HG03432 (cell line): ENCODE measurements around the gene TNNI3.
"Not testable (repeated sequence)": the region's sequence is repeated elsewhere in the genome, so short reads cannot be mapped to it uniquely, and the experiment has no call there.

Experiments used
- ATAC-seq: cut with Tn5 transposase; IDR thresholded peaks from one replicate; pipeline ENCODE4 v1.9.1; 2021; ENCODE audit warnings: mild to moderate bottlenecking, moderate library complexity; ENCODE audit not compliant: unreplicated experiment

The TNNI3 gene

GRCh38 chr19:55157064-55157908, at the start of gene TNNI3:
Gene TNNI3, minus strand, starts transcription at chr19:55157732. Its CDS starts 143 bp downstream, at chr19:55157589.
- ATAC-seq = no peak

- no peak for ATAC-seq
These were observed 49.4 kb upstream of the TNNI3 start for GRCh38 chr19:55206664-55207500.

GRCh38 chr19:55202199-55202598, 44.7 kb upstream of the TNNI3 start:
- not testable (repeated sequence) for ATAC-seq

- ATAC-seq = no peak
These were observed 42.2 kb upstream of the TNNI3 start for GRCh38 chr19:55199620-55200204.

- no peak for ATAC-seq
These were observed 41.1 kb upstream of the TNNI3 start for GRCh38 chr19:55198651-55199050.

GRCh38 chr19:55197528-55197927, 40.0 kb upstream of the TNNI3 start:
- ATAC-seq = no peak

GRCh38 chr19:55196803-55197202, 39.3 kb upstream of the TNNI3 start:
- ATAC-seq = no peak

GRCh38 chr19:55193481-55193880, 35.9 kb upstream of the TNNI3 start:
- no peak for ATAC-seq

- no peak for ATAC-seq
These were observed 31.9 kb upstream of the TNNI3 start for GRCh38 chr19:55189403-55189835.

GRCh38 chr19:55188625-55189024, 31.1 kb upstream of the TNNI3 start:
- no peak for ATAC-seq

- ATAC-seq = no peak
These were observed 28.5 kb upstream of the TNNI3 start for GRCh38 chr19:55186080-55186479.

GRCh38 chr19:55181740-55182139, 24.2 kb upstream of the TNNI3 start:
- no peak for ATAC-seq

GRCh38 chr19:55179606-55180484, 22.3 kb upstream of the TNNI3 start, which contains the start of gene SYT5:
Gene SYT5, minus strand, starts transcription at chr19:55180289. Its CDS starts 1,248 bp downstream, at chr19:55179041.
- peak; percentile 5 for ATAC-seq

GRCh38 chr19:55178781-55179599, 21.5 kb upstream of the TNNI3 start:
- ATAC-seq = peak; percentile 86

GRCh38 chr19:55176076-55176475, 18.5 kb upstream of the TNNI3 start:
- ATAC-seq = no peak

- no peak for ATAC-seq
These were observed 17.8 kb upstream of the TNNI3 start for GRCh38 chr19:55175117-55175867.

GRCh38 chr19:55174425-55175116, 17.0 kb upstream of the TNNI3 start:
- no peak for ATAC-seq

GRCh38 chr19:55173714-55174409, 16.3 kb upstream of the TNNI3 start:
- no peak for ATAC-seq
